Activated T-helper 17 cell treated with anti-CD3 and anti-CD28 coated beads, Interleukin-2, amount 50 U/mL, for 72 hours (primary cell): ENCODE data around the gene MREG. TPM values are rescaled to one million over a fixed set of nuclear protein-coding genes. Genes with fewer than 3 reads are reported as not detected.
"Not testable (repeated sequence)": the region's sequence is repeated elsewhere in the genome, so short reads cannot be mapped to it uniquely, and the experiment has no call there.

Experiments used
- ATAC-seq: fragments of 150-1000 bp; cut with Tn5 transposase; replicated peaks from 2 replicates; pipeline ENCODE4 v1.10.0; 2021; ENCODE audit warnings: mild to moderate bottlenecking, moderate library complexity
- H3K27ac Mint-ChIP-seq: one replicate; pipeline ENCODE4 v1.8.0; 2022; ENCODE audit warnings: mixed read lengths
- H3K27me3 Mint-ChIP-seq: one replicate; pipeline ENCODE4 v1.8.0; 2022; ENCODE audit warnings: mixed read lengths
- H3K36me3 Mint-ChIP-seq: one replicate; pipeline ENCODE4 v1.8.0; 2022; ENCODE audit warnings: low read depth, mild to moderate bottlenecking, mixed read lengths
- H3K4me1 Mint-ChIP-seq: one replicate; pipeline ENCODE4 v1.8.0; 2022; ENCODE audit warnings: mixed read lengths
- H3K4me3 Mint-ChIP-seq: one replicate; pipeline ENCODE4 v1.8.0; 2022; ENCODE audit warnings: mild to moderate bottlenecking, mixed read lengths
- H3K9me3 Mint-ChIP-seq: one replicate; pipeline ENCODE4 v1.8.0; 2022; ENCODE audit warnings: mixed read lengths
- total RNA-seq, 2 donors: library from RNA; stranded (reverse); gene quantifications; one replicate each; pipeline ENCODE4 v1.2.3, GENCODE V29; 2022

The MREG gene
- total RNA-seq, 2 donors from 2014 or later: 7.5 to 22.0 TPM

DNA sequence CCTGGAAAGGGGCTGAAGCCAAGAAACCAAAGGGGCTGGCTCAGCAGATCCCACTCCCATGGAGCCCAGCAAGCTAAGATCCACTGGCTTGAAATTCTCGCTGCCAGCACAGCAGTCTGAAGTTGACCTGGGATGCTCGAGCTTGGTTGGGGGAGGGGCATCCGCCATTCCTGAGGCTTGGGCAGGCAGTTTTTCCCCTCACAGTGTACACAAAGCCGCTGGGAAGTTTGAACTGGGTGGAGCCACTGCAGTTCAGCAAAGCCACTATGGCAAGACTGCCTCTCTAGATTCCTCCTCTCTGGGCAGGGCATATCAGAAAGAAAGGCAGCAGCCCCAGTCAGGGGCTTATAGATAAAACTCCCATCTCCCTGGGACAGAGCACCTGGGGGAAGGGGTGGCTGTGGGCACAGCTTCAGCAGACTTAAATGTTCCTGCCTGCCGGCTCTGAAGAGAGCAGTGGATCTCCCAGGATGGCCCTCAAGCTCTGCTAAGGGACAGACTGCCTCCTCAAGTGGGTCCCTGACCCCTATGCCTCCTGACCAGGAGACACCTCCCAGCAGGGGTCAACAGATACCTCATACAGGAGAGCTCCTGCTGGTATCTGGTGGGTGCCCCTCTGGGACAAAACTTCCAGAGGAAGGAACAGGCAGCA is 24.7 kb downstream of the MREG start:
- Mint-ChIP-seq H3K9me3 (peaks cover 15% of the 10 kb centered on the region), H3K36me3 (peaks cover 64% of the 10 kb centered on the region)
- H3K4me3 Mint-ChIP-seq, ATAC-seq, H3K27ac Mint-ChIP-seq, H3K4me1 Mint-ChIP-seq, H3K27me3 Mint-ChIP-seq: not testable (repeated sequence)

DNA sequence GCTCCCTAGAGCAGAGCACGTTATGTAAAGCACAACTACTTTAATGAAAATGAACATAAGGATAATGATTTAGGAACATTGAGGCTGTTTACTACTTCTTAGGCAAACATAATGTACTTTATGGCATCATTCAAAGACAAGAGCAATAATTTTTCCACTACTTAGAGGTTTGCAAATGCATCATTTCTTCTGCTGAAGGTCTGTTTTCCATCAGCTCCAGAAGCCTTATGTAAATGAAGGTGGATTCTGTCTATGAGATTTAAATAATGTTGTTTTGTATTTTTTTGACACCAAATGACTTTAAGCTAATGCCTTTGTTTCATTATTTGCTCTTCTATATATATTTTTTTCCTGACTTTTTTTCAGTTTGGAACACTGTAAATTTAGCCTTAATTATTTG is 28.1 kb downstream of the MREG start:
- no peak overlapping the region for H3K27ac Mint-ChIP-seq
- ATAC-seq: no peak
- H3K36me3 Mint-ChIP-seq: peaks cover 33% of the 10 kb centered on the region
- H3K27me3 Mint-ChIP-seq: no peaks in the 10 kb centered on the region
- H3K4me1 Mint-ChIP-seq: peaks cover 4% of the 10 kb centered on the region
- H3K9me3 Mint-ChIP-seq: peaks cover 3% of the 10 kb centered on the region
- H3K4me3 Mint-ChIP-seq: no peak overlapping the region

DNA sequence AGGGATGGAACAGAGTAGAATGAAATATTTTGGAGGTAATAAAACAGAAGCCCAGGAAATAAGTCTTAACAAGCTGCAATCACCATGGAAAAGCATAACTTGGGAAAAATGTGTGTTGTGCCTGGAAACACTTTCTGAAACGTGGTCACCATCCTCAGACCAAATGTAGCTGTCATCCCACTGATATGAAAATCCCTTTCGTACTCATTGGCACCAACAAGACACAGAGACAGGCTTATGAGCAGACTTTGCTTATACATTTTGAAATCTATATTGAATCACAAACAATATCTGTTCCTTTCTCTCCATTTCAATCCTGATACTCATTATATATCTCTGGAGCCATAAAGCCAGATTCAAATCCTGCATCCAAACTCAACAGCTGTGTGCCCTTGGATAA is 28.7 kb downstream of the MREG start:
- Mint-ChIP-seq H3K27ac (no peak overlapping the region), H3K4me1 (peaks cover 4% of the 10 kb centered on the region), H3K36me3 (peaks cover 27% of the 10 kb centered on the region), H3K9me3 (peaks cover 3% of the 10 kb centered on the region), H3K27me3 (no peaks in the 10 kb centered on the region), H3K4me3 (no peak overlapping the region)
- no peak for ATAC-seq

DNA sequence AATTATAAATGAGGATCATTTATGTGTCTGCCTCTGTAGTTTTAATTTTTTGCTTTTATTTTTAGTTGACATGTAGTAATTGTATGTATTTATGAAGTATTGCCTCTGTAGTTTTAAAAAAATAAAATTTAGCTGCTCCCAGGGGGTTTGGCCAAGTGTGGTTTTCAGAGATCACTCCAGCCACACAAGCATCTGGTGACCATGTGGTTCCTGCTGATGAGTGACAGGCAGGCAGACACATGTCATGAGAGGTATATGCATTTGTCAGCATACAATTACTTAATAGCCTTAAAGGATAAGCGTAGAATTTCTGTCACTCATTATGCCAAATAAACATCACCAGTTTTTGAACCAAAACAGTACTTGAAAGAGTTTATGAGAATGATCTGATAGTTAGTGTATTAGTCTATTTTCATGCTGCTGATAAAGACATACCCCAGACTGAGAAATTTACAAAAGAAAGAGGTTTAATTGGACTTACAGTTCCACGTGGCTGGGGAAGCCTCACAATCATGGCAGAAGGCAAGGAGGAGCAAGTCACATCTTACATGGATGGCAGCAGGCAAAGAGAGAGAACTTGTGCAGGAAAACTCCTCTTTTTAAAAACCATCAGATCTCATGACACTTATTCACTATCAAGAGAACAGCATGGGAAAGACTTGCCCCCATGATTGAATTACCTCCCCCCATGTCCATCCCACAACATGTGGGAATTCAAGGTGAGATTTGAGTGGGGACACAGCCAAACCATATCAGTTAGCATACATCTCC is 29.6 kb downstream of the MREG start:
- Mint-ChIP-seq H3K36me3 (peaks cover 19% of the 10 kb centered on the region), H3K27me3 (no peaks in the 10 kb centered on the region), H3K4me1 (peaks cover 4% of the 10 kb centered on the region), H3K9me3 (peaks cover 3% of the 10 kb centered on the region), H3K4me3 (no peak overlapping the region), H3K27ac (peak overlapping the region; percentile 74)
- no peak for ATAC-seq

DNA sequence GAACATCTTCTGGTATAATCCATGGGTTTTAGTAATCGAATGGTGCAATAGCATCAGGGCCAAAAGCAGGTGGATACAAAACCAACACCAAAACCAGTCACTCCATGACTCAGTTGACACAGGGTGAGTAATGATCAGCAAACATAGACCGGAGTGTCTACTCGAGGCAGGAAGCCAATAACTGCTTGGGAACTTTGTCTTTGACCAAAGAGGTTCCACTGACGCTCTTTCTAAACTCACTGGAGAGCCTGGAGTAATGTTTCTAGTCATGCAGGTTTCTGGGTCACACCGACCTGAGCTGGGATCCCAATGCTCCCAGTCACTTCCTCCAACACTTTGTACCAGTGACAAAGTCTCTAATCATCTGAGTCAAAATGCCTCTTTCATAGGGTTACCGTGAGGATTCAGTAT is 30.9 kb downstream of the MREG start:
- Mint-ChIP-seq H3K4me1 (peaks cover 11% of the 10 kb centered on the region), H3K27ac (peak overlapping the region; percentile 74), H3K27me3 (no peaks in the 10 kb centered on the region), H3K36me3 (peaks cover 19% of the 10 kb centered on the region), H3K9me3 (peaks cover 3% of the 10 kb centered on the region), H3K4me3 (peak overlapping the region; percentile 9)
- peak; percentile 95 for ATAC-seq

DNA sequence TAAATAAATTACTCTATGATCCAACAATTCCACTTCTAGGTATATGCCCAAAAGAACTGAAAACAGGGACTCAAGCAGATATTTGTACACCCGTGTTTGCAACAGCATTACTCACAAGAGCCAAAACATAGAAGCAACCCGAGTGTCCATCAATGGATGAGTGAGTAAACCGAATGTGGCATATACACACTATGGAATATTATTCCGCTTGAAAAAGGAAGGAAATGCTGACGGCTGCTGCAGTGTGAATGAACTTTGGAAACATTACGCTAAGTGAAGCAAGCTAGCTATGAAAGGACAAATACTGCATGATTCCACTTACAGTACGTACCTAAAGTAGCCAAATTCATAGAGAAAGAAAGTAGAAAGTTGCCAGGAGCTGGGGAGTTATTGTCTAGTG is 32.2 kb downstream of the MREG start:
- H3K27me3 Mint-ChIP-seq: no peaks in the 10 kb centered on the region
- H3K36me3 Mint-ChIP-seq: peaks cover 9% of the 10 kb centered on the region
- H3K4me3 Mint-ChIP-seq: no peak overlapping the region
- ATAC-seq: no peak
- H3K9me3 Mint-ChIP-seq: no peaks in the 10 kb centered on the region
- peaks cover 11% of the 10 kb centered on the region for H3K4me1 Mint-ChIP-seq
- no peak overlapping the region for H3K27ac Mint-ChIP-seq

DNA sequence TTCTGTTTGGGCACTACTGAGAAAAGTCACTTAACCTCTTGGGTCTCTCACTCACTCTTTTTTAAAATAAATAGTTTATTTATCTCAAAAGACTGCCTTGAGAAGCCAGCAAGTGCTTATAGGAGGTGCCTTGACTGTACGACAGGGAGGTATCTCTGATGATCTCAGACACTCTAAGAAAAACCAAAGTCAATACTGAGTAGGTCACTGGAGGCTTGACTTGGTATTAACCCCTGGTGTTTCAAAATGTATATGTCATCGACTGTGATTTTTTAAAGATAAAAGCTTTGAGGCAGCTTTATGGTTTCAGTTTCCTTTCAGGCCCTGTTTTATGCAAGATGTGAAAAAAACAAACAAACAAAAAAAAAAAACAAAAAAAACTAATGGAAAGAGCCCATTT is 33.7 kb downstream of the MREG start:
- Mint-ChIP-seq H3K4me3 (peak overlapping the region; percentile 19), H3K4me1 (peaks cover 12% of the 10 kb centered on the region), H3K27me3 (no peaks in the 10 kb centered on the region), H3K36me3 (peaks cover 9% of the 10 kb centered on the region), H3K27ac (peak overlapping the region; percentile 43), H3K9me3 (no peaks in the 10 kb centered on the region)
- peak; percentile 64 for ATAC-seq

DNA sequence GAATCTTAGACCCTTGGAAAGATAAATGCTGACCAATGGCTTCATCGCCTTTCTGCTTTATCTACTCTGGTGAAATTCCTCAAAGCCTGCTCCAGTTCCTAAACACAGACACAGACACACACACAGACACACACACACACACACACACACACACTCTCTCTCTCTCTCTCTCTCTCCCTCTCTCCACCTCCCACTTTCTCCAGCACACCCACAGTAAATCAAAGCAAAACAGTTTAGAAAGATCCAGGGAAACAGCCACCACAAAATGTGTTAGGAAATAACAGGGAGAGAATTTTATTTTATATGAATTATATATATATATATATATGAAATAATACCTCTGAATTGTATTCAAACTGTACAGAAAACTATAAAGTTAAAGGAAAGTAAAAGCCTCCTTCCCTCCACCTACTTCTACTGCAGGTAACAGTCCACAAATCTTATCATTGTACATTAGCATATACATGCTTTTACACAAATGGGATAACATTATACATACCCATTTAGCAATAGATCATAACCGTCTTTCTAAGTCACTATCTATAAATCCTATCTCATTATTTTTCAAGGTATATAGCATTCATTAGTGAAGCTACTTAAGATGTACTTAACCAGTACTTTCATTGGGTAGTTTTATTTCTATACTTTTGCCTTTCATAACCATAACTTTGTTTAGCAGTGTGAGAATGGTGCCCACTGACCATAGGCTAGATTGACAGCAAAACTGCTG is 38.5 kb downstream of the MREG start:
- Mint-ChIP-seq H3K27ac (no peak overlapping the region), H3K4me3 (no peak overlapping the region), H3K9me3 (no peaks in the 10 kb centered on the region), H3K36me3 (peaks cover 11% of the 10 kb centered on the region), H3K27me3 (no peaks in the 10 kb centered on the region), H3K4me1 (peaks cover 23% of the 10 kb centered on the region)
- ATAC-seq: no peak

DNA sequence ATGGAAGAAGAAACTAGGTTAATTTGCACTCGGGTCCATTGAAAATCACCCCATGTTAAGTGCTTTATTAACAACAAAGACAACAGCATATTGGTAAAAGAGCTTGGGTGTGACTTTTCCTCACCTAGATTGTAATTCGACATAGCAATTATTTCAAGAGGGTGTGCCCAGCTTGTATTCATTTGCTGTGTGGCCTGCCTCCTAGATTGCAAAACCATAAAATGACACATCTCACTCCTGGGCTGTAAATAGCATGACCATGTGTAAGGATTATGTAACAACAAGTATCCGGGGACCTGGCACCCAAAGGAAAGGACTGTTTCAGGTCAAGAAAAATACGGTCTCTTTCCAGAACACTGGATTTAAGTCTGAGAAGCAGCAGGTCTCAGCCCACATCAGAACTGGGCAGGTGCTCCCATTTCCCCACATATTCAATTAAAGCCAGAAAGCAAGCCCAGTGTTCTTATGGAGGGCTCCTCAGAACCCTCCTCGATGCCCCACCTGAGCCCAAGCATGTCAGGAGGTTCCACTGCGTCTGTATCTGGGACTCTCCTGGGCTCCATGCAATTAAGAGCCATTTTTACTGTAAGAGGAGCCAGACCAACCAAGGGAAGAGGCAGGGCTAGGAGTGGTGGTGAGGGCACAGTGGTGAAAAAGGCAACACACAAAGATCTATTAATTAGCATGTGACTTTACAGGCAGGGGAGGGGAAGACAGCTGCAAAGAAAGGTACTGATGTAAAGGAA is 39.2 kb downstream of the MREG start:
- no peaks in the 10 kb centered on the region for H3K27me3 Mint-ChIP-seq
- no peak for ATAC-seq
- H3K4me1 Mint-ChIP-seq: peaks cover 25% of the 10 kb centered on the region
- peaks cover 11% of the 10 kb centered on the region for H3K36me3 Mint-ChIP-seq
- no peaks in the 10 kb centered on the region for H3K9me3 Mint-ChIP-seq
- no peak overlapping the region for H3K27ac Mint-ChIP-seq
- H3K4me3 Mint-ChIP-seq: no peak overlapping the region

DNA sequence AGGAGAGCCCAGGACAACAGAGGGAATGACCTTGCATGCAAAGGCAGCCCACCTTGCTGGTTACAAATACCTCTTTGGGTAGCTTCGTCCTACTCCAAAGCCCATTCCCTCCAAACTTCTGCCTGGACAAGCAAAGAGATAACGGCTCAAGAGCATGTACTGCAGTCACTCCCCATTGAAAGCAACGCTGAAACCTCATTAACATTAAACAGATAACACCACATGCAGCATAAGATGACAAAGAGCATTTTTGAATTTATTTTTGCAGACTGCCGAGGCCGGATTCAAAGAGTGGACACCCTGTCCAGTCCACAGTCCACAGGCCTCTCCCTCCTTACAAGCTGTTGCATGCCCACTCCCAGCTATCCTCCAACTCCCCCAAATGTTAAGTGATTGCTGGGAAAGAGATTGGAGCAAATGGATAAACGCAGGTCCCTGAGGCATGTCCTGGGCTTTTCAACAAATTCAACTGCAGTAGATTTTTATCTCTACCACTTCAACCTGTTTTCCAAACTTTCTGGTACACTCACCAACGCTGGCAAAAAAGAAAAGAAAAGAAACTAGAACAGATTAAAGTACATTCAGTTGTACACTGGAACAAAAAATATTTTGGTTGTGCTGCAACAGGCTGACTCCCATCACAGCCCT is 40.1 kb downstream of the MREG start:
- H3K9me3 Mint-ChIP-seq: no peaks in the 10 kb centered on the region
- H3K4me1 Mint-ChIP-seq: peaks cover 27% of the 10 kb centered on the region
- H3K27me3 Mint-ChIP-seq: no peaks in the 10 kb centered on the region
- peaks cover 11% of the 10 kb centered on the region for H3K36me3 Mint-ChIP-seq
- H3K4me3 Mint-ChIP-seq: no peak overlapping the region
- no peak for ATAC-seq
- no peak overlapping the region for H3K27ac Mint-ChIP-seq

DNA sequence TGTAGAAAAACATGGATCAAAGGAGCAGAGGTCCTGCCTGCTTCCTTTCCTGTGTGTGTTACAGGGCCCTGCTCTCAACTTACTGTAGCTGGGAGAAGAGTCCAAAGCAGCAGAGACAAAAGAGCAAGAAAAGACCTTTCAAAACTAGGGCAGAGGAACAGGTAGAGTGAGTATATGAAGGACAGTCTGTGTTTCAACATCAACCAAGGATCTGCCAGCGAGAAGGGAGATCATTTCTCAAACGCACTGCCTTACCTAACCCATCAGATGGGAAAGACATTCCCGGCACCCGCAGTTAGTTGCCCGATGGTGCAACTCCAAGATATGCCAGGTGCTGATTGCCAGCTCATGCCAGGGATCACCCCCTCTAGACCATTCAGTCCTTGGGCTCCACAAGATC is 41.7 kb downstream of the MREG start:
- Mint-ChIP-seq H3K27me3 (no peaks in the 10 kb centered on the region), H3K4me1 (peaks cover 26% of the 10 kb centered on the region), H3K9me3 (no peaks in the 10 kb centered on the region), H3K4me3 (no peak overlapping the region), H3K36me3 (peaks cover 11% of the 10 kb centered on the region), H3K27ac (no peak overlapping the region)
- no peak for ATAC-seq

DNA sequence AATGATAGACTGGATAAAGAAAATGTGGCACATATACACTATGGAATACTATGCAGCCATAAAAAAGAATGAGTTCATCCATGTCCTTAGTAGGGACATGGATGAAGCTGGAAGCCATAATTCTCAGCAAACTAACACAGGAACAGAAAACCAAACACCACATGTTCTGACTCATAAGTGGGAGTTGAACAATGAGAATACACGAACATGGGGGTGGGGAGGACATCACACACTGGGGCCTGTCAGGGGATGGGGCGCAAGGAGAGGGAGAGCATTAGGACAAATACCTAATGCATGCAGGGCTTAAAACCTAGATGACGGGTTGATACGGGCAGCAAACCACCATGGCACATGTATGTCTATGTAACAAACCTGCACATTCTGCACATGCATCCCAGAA is 42.5 kb downstream of the MREG start:
- Mint-ChIP-seq H3K4me1 (peaks cover 27% of the 10 kb centered on the region), H3K27ac (peak overlapping the region; percentile 58), H3K4me3 (peak overlapping the region; percentile 45), H3K36me3 (peaks cover 11% of the 10 kb centered on the region)
- not testable (repeated sequence) for H3K27me3 Mint-ChIP-seq, H3K9me3 Mint-ChIP-seq
- peak; percentile 56 for ATAC-seq

DNA sequence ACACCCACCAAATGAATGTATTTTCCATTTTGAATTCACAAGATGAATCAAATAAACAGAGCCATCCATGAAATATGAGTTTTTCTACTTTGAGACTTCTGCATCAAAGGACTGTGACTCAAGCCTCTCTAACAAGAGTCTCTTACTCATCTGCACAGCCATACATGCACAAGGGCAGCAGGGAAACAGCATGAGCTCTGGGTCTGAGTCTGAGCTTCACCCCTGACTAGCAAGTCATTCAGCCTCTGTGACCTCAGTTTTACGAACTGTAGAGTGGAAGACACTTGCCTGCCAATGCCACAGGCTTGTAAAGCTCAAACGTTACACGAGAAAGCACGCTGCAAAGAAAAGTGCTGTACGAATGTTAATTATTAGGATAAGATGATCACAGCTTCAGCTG is 42.9 kb downstream of the MREG start:
- Mint-ChIP-seq H3K27ac (peak overlapping the region; percentile 58), H3K27me3 (no peaks in the 10 kb centered on the region), H3K9me3 (no peaks in the 10 kb centered on the region), H3K36me3 (peaks cover 11% of the 10 kb centered on the region), H3K4me1 (peaks cover 31% of the 10 kb centered on the region), H3K4me3 (peak overlapping the region; percentile 45)
- ATAC-seq: peak; percentile 96
